Right cardiac atrium (tissue), 5 donors: ENCODE measurements around the gene ADSS1. TPM values are rescaled to one million over a fixed set of nuclear protein-coding genes. Genes with fewer than 3 reads are reported as not detected.

Experiments
- ATAC-seq, 2 donors: fragments of 200-7000 bp; cut with Tn5 transposase; one replicate each; pipeline versions ENCODE4 v1.8.0 to v1.9.1; 2020; ENCODE audit warnings: moderate library complexity in 2 of 2, mild to moderate bottlenecking in 1 of 2
- DNase-seq, 3 donors: peaks; one replicate each; pipeline ENCODE4 v3.0.0-alpha.2; 2020
- H3K27ac ChIP-seq: one replicate; pipeline ENCODE4 v1.5.1; 2013; ENCODE audit warnings: mild to moderate bottlenecking, low read length, control low read depth, moderate library complexity
- H3K27me3 ChIP-seq: one replicate; pipeline ENCODE4 v1.6.1; 2013; ENCODE audit not compliant: control insufficient read depth, insufficient read depth
- H3K4me1 ChIP-seq: one replicate; pipeline ENCODE4 v1.6.1; 2013; ENCODE audit warnings: low read length; ENCODE audit not compliant: control insufficient read depth, insufficient read depth
- H3K4me3 ChIP-seq: one replicate; pipeline ENCODE4 v1.5.1; 2013; ENCODE audit warnings: low read length, control low read depth
- H3K9me3 ChIP-seq: one replicate; pipeline ENCODE4 v1.6.1; 2013; ENCODE audit warnings: low read length; ENCODE audit not compliant: control insufficient read depth
- WGBS: extraction: QIAGEN DNeasy Blood & Tissue Kit; methylation state at CpG from one replicate; pipeline ENCODE4 v1.1.7; 2013; 5-methylcytosine and 5-hydroxymethylcytosine counted together
- intact Hi-C, 4 donors: fragments of 100-400 bp; cut with DNase I; formaldehyde crosslinking; loops; one replicate each; pipeline versions ENCODE4 v1.11.0 to v1.14.0; 2022 to 2023
- polyA plus RNA-seq: library from polyadenylated mRNA; stranded (reverse); fragments of 200-250 nt; gene quantifications from one replicate; pipeline ENCODE4 v1.2.3, GENCODE V29; 2013
- total RNA-seq, 4 donors: library from RNA; stranded (reverse); fragmentation: NEBNext Ultra II Directional; extraction: Animal tissue kit (Norgen Biotek cat#: 25700); gene quantifications; one replicate each; pipeline ENCODE4 v1.2.1, GENCODE V29; 2021
- donor health status: healthy with polysubstance abuse.
- donor health status: DM: no; HTN: yes; CAD: no.
- donor health status: DM: no; HTN: no; CAD: no.
- donor health status: DM: no; HTN: yes; CAD: no; lungs with severe emphysema.
- donor health status: DM: yes; HTN: yes; CAD: no.

ADSS1 gene
- total and polyA plus RNA-seq, 5 donors = 156 to 217 (median 199) TPM

- intact Hi-C loops = no loop called here
- Histone ChIP-seq H3K4me3 (no peak overlapping the region), H3K27ac (no peak overlapping the region), H3K9me3 (no peaks in the 10 kb centered on the region), H3K4me1 (peaks cover 15% of the 10 kb centered on the region), H3K27me3 (no peaks in the 10 kb centered on the region)
- DNase-seq (peak in 2 of 3 donors; percentile 52 to 62), ATAC-seq (no peak)
- WGBS = 93% methylated on average over 17 of the region's 17 CpGs
Measured at GRCh38 chr14:104739026-104739425, 15.0 kb downstream of the ADSS1 start.

GRCh38 chr14:104739546-104740516 is 15.8 kb downstream of the ADSS1 start:
- ATAC-seq = no peak

GRCh38 chr14:104741108-104741802 is 17.2 kb downstream of the ADSS1 start:
- no peaks in the 10 kb centered on the region for H3K9me3 ChIP-seq
- 94% methylated on average over 29 of the region's 29 CpGs for WGBS
- H3K27ac ChIP-seq = no peak overlapping the region
- intact Hi-C loops = no loop called here
- H3K4me3 ChIP-seq = no peak overlapping the region
- no peaks in the 10 kb centered on the region for H3K4me1 ChIP-seq
- no peaks in the 10 kb centered on the region for H3K27me3 ChIP-seq
- no peak for ATAC-seq
- peak; percentile 14 to 59 (median 38) for DNase-seq

More at GRCh38 chr14:104739546-104740516, 15.8 kb downstream of the ADSS1 start:
- intact Hi-C loops = no loop called here
- Histone ChIP-seq H3K4me1 (peaks cover 12% of the 10 kb centered on the region), H3K27ac (no peak overlapping the region), H3K27me3 (no peaks in the 10 kb centered on the region), H3K4me3 (no peak overlapping the region), H3K9me3 (no peaks in the 10 kb centered on the region)
- peak in 1 of 3 donors; percentile 29 for DNase-seq
- WGBS = 89% methylated on average over 29 of the region's 29 CpGs

- H3K27me3 ChIP-seq = no peaks in the 10 kb centered on the region
- WGBS = 92% methylated on average over 23 of the region's 23 CpGs
- intact Hi-C loops = no loop called here
- no peaks in the 10 kb centered on the region for H3K9me3 ChIP-seq
- peak; percentile 13 to 55 (median 49) for DNase-seq
- ATAC-seq = no peak
- no peaks in the 10 kb centered on the region for H3K4me1 ChIP-seq
- H3K4me3 ChIP-seq = no peak overlapping the region
- H3K27ac ChIP-seq = no peak overlapping the region
Measured at GRCh38 chr14:104741803-104742251, 17.8 kb downstream of the ADSS1 start.

- H3K4me3 ChIP-seq = no peak overlapping the region
- peak; percentile 14 to 56 (median 56) for DNase-seq
- no peaks in the 10 kb centered on the region for H3K27me3 ChIP-seq
- intact Hi-C loops = no loop called here
- 88% methylated on average over 32 of the region's 32 CpGs for WGBS
- H3K9me3 ChIP-seq = no peaks in the 10 kb centered on the region
- no peak for ATAC-seq
- H3K27ac ChIP-seq = no peak overlapping the region
- H3K4me1 ChIP-seq = no peaks in the 10 kb centered on the region
Measured at GRCh38 chr14:104742586-104743455, 18.8 kb downstream of the ADSS1 start.

GRCh38 chr14:104743461-104744380 is 19.7 kb downstream of the ADSS1 start:
- H3K4me1 ChIP-seq = no peaks in the 10 kb centered on the region
- DNase-seq (peak; percentile 7 to 66 (median 38)), ATAC-seq (no peak)
- H3K4me3 ChIP-seq = no peak overlapping the region
- no peak overlapping the region for H3K27ac ChIP-seq
- H3K9me3 ChIP-seq = no peaks in the 10 kb centered on the region
- WGBS = 91% methylated on average over 28 of the region's 28 CpGs
- intact Hi-C loops = no loop called here
- no peaks in the 10 kb centered on the region for H3K27me3 ChIP-seq

GRCh38 chr14:104744484-104744883 is 20.5 kb downstream of the ADSS1 start:
- Histone ChIP-seq H3K4me3 (no peak overlapping the region), H3K27ac (no peak overlapping the region), H3K27me3 (no peaks in the 10 kb centered on the region), H3K9me3 (no peaks in the 10 kb centered on the region), H3K4me1 (no peaks in the 10 kb centered on the region)
- ATAC-seq (no peak), DNase-seq (peak in 2 of 3 donors; percentile 10 to 26)
- WGBS = 95% methylated on average over 10 of the region's 10 CpGs
- intact Hi-C loops = no loop called here

GRCh38 chr14:104745431-104745830 is 21.4 kb downstream of the ADSS1 start:
- Histone ChIP-seq H3K4me3 (no peak overlapping the region), H3K27ac (no peak overlapping the region), H3K4me1 (no peaks in the 10 kb centered on the region), H3K9me3 (no peaks in the 10 kb centered on the region), H3K27me3 (no peaks in the 10 kb centered on the region)
- intact Hi-C loops = no loop called here
- no peak for ATAC-seq
- peak; percentile 8 to 51 (median 31) for DNase-seq
- 96% methylated on average over 9 of the region's 9 CpGs for WGBS

- DNase-seq (peak; percentile 10 to 56 (median 50)), ATAC-seq (no peak)
- intact Hi-C loops = no loop called here
- no peaks in the 10 kb centered on the region for H3K27me3 ChIP-seq
- no peaks in the 10 kb centered on the region for H3K9me3 ChIP-seq
- H3K27ac ChIP-seq = peak overlapping the region; percentile 16
- no peaks in the 10 kb centered on the region for H3K4me1 ChIP-seq
- H3K4me3 ChIP-seq = no peak overlapping the region
- 76% methylated on average over 13 of the region's 13 CpGs for WGBS
Measured at GRCh38 chr14:104746071-104746545, 22.1 kb downstream of the ADSS1 start.
